Epidermal melanocyte (primary cell): Measurements from ENCODE around the gene ZCCHC2.

Experiments
- DNase-seq: peaks from one replicate; pipeline ENCODE4 v3.0.0; 2011; ENCODE audit warnings: low spot score; ENCODE audit not compliant: insufficient read length

Gene ZCCHC2

DNA sequence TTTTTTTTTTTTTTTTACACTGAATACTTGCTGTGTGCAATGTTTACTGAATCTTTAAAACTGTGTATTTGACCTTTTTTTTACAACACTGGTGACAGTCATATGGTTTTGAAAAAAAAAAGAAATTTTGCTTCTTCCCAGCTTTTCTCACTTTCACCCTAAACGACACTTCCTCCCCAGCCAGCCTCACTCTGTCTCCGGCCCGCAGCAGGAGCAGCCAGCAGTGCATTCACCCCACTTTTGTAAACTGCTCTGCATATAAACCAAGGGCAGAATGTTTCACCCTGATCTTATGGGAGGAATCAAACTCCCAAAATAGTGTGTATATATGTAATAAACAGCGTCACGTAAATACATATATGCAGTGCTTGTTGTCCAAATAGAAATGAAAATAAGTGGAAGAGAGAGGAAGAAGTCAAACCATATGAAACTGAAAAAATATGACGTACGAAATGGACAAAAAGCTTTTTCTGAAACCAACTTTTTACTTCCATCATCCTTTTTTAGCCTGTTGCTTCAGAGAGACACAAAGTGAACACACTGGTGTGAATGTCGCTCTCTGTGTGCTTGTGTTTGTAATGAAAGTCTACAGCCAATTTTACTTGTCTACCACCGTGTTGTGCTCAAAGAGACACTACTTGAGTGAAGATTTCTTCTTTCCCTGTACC is 54.2 kb downstream of the ZCCHC2 start:
- no peak for DNase-seq

DNA sequence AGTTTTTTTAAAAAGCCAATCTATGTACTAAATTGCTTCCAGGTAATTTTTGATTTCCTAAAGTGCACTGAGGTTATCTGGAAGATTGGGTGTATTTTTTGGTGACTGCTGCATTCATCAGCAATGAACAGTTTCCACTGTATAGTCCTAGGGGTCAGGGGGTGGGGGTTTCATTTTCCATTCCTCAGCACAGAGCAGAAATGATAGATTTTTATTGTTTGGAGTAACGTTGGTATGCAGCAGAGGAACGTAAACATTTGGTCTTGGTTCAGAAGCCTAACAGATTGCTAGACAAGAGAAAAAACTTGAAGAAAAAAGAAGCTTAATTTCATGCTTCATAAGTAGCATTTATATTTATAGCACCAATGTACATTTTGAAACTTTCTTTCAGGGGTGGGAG is 54.9 kb downstream of the ZCCHC2 start:
- DNase-seq, result no peak

DNA sequence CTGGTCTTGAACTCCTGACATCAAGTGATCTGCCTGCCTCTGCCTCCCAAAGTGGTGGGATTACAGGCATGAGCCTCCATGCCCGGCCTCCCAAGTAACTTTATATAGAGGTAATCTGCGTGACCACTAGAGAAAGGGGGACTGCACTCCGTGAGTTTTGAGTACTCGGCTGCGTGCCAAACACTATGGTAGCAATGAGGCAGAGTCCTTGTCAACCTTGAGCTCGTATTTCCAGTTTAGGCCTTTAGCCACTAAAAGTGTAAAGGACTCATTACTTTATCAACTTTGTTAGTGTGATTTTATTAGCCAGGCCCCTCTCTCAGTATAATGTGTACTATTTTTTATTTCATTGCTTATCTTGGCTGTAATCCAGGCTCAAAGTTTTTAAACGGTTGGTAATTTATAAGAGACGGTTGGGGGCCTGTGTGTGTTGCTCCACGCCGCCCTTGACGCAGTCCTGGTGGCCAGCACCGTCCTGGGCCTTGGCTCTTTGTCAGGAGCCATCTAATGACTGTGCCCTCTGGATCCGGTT is 56.2 kb downstream of the ZCCHC2 start:
- no peak for DNase-seq

DNA sequence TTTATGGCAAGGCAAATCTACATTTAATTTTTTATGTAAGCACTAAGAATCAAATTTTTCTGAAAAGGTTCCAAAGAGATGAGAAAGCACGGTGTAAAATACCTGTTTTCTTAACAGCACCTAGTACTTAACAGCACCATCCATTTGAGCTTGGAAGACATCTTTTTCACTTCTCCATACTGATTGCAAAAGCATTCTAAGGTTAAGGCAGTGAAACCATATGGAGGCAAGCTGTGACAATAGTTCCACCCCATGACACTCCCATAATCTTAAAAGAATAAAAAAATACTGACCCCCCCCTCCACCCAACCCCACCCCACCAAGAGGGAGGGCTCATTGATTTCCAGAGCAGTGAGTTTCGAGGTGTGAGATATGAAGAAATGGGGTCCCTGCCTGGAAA is 60.6 kb downstream of the ZCCHC2 start:
- no peak for DNase-seq

DNA sequence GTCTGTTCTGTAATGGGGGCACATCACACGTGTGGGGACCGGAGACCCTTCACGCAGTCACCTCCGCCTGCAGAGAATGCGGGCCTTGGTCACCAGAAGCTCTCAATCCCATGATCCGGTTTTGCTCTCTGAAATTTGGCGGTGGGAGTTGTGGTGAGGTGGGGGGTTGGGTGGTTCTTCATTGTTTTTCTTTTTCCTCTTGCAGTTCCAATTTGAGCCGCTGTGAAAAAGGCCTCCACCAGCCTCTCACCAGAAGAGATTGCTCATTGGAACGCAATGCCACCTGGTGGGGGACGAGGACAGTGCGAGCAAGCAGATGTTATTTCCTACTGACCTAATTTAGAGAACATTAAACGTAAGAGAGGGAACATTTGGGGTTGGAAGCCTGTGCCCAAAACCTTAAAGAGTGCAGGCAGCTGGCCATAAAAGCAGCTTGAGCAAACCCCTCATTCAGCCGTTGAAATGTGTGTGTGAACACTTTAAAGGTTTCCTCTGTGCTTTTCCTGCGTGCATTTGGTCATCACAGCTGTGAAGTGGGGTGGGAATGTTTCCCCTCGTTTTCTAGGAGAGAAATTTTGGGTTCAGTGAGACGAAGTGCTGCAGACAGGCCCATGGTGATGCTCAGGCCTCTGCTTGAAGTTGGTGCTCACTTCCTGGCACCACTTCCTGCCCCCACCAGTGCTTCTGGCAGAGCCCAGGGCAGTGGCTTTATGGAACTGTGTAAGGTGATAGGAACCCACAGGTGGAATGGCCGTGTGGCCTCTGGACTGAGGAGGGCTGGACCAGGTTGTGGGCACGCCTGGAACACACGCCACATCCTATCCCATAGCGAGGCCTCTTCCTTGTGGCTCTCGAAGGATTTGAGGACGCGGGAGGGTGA is 61.7 kb downstream of the ZCCHC2 start:
- peak; percentile 72 for DNase-seq

DNA sequence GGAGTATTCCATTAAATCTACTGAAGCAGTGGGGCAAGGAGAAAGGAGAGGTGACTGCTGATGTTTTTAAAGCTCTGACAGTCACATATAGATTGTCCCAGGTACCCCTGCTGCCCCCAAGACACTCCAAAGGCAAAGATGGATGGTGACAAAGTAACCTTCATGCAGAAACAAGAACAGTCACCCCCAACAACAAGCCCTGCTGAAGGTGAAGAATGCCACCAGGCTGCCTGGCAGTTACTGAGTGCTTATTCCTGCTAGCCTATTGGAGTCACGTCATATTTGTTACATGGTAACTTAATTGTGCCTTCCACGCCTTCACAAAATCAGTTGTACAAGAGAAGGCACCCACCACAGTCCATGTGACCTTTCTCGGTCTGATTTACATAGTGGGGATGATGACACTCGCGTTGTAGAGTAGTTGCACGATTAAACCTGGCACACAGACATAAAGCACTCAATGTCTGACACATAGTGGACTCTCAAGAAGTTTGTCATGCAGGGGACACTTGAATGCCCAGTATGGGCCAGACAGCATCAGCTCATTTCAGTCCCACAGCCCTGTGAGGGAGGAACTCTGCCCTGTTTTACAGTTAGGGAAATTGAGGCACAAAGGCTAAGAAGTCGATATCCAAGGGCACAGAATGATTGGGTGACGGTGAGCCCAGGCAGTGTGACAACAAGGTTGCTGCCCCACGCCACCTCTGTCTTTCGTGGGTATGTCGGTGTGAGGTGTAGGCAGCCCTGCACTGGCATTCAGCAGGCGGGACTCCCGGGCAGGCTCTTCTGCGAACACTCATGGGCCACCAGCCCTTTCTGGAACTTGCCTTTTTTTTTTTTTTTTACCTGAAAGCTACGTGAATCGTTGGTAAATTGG is 62.7 kb downstream of the ZCCHC2 start:
- no peak for DNase-seq

DNA sequence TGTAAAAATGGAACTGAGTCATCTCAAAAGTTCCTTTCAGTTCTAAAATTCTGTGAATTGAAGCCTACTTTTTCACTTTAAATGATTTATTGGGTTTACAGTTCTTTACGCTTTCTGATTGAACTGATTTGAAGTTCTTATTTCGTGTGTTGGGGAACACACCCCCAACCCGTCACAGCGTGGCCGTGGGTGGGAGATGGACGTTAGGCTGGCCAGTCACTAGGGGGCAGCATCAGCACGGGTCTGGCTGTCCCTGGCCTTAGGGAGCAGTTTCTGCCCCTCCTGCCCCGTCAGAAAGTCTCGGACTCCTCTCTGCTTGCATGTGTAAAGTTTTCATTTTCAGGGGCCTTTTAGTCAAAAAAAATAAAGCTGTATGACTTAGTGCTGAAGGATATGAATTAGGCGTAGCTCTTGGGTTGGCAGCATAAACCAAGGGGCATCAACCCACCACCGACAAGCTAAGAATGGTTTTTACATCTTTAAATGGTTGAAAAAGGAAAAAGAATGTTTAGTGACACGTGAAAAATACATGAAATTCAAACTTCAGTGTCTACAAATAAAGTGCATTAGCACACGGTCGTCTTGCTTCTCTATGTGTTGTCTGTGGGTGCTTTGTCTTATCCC is 63.4 kb downstream of the ZCCHC2 start:
- DNase-seq, result peak; percentile 71

DNA sequence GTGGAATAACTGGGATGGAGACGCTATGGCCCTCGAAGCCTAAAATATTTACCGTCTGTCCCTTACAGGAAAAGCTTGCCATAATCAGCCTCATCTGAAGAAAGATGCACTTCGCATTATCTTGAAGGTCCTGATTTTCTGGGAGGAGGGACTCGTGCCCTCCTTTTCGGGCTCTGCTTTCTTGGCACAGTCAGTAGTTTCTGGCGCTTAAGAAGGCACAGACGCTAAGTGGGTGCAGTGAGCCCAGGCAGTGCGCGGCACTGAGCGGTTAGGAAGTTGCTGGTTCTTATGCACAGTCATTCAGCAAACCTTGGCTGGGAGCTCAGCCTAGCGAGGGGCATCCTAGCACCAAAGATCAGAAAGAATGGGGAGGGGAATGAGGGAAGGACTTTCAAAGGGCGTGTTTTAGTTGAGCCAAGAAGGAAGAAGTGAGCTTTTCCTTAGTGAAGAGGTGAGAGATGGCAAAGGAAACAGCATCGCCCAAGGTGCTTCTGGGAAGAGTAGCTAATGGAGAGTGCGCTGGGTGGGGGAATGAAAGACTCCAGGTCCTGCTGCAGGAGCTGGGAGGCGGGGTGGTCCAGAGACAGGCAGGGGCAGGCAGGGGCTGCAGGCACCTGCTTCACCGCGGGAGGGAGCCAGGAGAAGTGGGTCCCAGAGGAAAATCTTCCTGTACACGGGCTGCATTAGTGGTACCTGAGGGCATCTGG is 64.1 kb downstream of the ZCCHC2 start:
- no peak for DNase-seq

DNA sequence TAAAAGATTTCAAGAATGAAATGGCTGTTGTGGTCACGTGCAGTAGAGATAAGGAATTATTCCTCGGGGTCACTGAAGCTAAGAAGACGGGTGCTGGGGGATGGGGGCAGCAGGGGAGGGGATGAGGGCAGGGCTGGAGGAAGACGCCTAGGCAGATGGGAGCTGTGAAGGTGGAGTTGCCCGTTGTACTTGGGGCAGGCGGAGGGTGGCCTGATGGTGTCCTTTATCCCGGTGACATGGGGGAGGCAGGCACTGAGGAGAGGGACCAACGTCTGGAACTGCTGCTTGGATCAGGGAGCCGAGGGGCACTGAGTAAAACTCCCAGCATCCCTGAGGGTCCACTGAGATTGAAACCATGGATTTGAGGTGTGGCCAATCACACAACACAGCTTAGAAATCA is 64.9 kb downstream of the ZCCHC2 start:
- no peak for DNase-seq

DNA sequence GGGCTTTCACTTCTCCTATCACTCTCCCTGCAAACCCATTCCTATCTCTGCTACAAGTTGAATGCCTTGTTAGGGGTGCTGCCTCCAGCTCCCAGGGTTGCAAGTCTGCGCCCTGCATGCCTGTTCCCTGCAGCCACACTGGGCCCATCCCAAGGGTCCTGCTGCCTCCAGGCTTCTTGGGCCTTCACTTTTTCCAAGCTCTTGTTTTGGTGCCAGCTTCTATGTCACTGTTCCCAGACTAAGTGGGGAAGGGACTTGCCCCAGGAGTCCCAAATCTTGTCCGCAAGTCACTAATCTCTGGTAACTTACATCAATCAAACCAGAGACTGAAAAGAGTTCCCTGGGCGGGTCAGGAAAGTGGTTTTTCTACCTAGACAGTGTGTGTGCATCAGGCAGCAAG is 65.4 kb downstream of the ZCCHC2 start:
- DNase-seq, result no peak

DNA sequence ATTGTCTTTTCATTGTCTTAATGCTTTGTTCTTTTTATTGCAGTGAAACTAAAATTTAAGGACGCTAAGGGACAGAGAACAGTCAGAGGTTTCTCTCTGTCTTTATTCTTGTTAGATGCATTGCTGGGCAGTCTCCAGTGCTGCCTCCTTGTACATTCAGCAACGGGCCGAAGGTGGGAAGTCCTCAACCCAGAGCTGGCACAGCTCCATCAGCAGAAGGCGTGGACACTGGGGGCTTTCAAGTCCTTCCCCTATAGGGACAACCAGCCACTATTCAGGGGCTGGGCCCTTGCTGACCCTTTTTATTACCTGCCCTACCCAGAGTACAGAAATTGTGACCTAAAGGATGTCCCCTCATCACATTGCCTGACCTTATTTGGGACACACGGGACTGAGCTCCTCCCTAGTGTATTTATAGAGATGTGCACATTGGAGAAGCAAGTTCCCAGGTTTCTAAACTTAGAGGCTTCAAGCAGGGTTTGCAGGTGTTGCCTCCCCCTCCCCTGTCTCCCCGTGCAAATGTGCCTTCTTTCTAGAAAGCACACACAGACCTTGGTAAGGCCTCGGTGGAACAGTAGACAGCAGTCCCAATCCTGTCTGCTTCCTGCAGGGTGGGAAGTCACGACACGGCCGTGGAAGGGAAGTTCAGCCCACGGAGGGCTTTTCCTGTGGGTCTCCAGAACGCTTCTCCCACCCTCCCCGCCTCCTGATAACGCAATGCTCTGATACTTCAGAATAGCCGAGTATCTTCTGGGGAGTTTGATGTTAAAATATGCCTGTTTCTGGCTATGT is 68.2 kb downstream of the ZCCHC2 start:
- no peak for DNase-seq

DNA sequence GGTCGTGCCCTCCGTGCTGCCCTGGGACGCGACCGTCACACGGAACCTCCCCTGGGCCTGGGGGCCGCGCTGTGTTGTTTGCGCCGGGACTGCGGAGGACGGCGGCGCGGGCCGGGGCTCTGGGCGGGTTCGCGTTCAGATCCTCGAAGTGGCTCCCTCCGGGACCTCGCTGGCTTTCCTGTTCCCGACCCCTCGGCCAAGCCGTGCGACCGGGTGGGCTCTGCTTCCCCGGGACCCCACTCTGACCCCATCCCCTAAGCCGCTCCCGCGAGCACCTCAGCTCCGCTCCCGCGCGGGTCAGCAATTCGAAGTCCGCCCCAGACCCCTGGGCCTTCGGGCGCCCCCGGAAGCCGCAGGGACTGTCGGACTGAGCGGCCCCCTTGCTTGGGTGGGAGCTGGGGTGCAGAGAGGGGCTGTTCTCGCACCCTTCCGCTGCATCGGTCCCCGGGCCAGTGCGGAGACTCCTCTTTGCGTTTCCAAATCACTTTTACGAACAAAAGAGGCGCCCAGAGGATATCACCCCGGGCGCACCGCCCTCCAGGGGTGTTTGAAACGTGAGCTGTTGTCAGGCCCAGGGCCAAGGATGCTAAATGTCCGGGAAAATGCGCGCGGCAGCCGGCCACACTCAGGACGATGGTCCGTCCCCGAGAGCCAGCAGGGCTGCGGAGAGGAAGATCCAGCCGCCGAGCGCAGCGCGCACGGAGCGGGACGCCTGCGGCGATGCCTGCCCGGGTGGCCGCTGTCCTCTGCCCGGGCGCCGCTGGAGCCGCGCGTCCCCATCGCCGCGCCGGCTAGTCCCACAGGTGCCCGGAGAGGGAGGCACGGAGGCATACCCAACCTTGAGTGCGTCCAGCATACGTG is 73.5 kb downstream of the ZCCHC2 start:
- no peak for DNase-seq

DNA sequence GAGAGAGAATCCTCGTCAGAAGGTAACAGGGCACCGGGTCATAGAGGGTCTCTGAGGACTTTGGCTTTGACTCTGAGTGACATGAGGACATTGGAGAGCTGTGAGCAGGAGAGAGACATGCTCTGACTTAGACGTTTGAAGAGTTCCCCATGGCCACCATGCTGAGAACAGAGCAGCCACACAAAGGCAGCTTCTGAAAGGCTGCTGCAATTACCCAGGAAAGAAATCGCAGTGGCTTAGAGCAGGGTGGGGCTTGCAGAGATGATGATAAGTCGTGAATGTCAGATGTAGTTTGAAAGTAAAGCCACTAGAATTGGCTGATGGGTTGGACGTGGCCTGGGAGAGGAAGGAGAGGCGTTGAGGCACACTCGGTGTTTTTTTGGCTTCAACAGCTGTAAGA is 79.0 kb downstream of the ZCCHC2 start:
- DNase-seq, result no peak

DNA sequence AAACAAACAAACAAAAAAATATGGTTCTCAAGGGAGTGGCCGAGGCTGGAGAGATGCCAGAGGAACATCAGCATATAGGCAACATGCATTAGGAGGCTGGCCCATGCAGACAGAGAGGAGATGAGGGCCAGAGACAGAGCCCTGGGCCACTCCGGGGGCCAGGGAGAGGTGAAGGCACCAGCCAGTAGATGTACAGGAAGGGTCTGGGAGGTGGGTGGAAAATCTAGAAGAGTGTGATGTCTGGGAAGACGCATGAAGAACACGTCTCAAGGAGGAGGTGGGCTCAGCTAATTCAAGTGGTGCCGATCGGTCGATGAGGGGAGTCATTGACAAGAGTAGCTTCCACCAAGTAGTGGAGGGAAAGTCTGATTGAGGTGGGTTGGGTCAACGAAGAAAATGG is 79.9 kb downstream of the ZCCHC2 start:
- DNase-seq, result no peak

DNA sequence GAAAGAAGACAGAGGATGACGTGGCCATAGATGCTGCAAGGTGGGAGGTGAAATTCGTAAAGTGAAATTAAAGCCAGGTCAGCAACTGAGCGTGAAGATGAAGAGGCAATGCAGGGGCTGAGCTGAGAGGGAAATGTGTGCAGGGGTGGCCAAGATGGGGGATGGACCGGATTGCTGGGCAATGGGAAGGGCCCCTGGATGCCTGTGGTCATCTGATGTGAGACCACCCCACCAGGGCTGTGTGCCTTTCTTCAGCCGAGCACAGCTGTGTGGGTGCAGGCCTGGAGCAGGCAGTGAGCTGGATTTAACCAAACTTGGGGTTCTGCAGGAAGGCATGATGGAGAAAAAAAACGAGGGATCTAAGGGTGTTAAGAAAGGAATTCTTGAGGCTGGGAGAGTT is 80.4 kb downstream of the ZCCHC2 start:
- no peak for DNase-seq

DNA sequence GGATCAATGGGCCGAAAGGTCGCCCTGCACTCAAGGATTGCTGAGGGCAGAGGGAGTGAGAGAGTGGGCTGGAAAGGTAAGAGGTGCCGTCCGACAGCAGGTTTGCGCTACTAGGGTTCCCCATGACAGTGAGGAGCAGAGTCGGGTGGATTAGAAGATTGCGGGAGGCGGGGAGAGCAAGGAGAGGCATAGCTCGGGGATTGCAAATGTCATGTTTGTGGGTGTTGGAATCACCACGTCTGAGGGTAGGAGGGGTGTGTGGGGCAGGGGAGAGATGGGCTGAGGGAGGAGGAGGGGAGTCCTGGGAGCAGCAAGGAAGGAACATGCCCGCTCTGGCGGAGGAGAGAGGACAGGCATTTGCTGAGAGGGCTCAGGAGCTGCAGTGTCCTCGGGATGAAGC is 81.2 kb downstream of the ZCCHC2 start:
- no peak for DNase-seq

DNA sequence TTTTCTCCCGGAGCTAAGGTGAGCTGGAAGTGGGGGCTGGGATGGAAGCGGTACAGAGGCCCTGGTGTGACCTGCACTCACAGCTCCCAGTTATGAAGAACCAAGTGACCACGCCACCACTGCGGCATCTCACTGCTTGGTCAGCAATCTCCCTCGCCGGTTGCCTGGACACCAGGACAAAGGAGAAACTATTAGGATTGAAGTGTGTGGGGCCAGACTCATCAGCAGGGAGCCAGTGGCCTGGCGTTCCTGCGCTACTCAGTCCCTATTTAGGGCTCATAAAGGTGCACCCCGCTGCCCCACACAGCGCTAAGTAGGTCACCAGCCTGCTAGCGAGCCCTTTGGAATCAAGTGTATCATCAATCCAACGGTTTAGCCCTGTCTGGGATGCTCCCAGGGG is 82.9 kb downstream of the ZCCHC2 start:
- DNase-seq, result no peak

DNA sequence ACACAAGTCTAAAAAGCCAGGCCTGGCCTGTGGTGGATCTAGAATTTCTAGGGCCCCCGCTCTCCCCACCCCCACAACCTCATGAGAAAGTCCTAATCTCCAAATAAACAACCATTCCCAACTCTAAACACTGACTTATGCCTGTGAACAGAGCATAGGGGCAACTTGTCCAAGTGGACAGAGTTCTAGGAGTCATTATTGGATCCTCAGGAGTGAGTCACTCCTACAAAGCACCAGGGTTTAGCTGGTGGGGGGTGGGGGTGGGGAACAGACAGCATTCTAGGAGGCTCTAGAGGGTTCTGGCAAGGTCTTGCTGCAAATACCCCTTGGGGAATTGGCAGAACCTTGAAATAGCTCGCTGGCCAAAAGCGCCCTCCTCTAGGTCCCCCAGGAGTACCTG is 83.3 kb downstream of the ZCCHC2 start:
- no peak for DNase-seq

DNA sequence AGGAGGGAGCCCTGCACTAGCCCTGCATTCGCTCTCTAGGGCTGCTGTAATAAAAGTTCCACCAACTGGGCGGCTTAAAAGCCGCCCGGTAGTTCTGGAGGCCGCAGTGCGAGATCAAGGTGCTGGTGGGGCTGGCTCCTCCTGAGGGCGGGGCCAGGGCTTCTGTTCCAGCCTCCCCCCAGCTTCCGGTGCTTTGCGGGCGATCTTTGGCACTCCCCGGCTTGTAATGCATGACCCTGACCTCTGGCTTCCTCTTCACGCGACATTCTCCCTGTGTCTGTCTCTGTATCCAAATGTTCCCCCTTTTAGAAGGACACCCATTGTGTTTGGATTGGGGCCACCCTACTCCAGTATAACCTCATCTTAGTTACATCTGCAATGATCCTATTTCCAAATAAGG is 84.5 kb downstream of the ZCCHC2 start:
- DNase-seq, result no peak
